ENCODE measurements around the gene CPSF7.

CPSF7 gene

GRCh38 chr11:61354208-61354607, 75.6 kb downstream of the CPSF7 start:
- DNase-seq (ENCODE audit: low spot score), result no peak

DNA sequence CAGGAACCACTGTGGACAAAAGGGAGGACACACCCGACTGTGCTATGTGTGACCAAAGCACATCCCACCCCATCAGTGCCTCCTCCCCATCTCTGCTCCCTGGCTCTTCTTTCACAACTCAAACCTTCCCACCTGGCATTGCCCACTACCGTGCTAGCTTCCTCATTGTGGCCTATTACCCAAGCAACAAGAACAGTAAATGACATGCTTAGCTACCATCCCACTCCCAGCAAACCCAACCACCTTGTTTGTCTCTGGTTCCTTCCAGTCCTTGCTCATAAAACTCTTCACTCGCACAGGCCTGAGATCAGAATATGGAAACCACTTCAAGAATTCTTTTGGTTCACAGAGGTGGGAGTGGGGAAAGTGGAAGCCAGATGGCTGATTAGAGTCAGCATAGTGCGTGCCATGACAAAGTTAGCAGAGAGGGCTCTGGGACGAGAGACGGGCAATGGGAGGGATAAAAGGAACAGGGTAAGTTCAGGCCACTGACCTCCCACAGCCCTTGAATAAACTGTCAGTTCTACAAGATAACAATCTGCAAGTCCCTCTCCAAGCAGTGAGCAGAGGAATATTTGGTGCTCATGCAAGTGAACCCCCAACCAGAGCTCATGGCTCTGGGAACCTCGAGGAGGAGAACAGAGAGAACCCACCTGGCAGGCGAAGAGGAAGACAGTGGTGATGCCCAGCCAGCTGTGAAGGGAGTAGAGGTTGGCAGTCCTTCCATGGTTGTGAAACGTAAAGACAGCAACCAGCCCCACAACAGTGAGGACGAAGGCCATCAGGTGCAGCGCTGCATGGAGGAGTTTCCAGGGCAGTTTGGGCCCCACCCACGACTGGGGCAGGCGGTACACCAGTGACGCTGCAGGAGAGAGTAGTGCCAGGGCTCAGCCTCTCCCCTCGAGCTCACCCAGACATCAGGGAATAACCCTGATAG, 76.4 kb downstream of the CPSF7 start:
- no peak for DNase-seq (ENCODE audit: low spot score)
